Ascending aorta (tissue), 2 donors: ENCODE measurements around the gene LRRC38. TPM values are rescaled to one million over a fixed set of nuclear protein-coding genes. Genes with fewer than 3 reads are reported as not detected.

ENCODE experiments used
- DNase-seq, 2 donors: peaks; one replicate each; pipeline ENCODE4 v3.0.0-alpha.2; 2019; ENCODE audit warnings: low spot score in 2 of 2
- H3K27ac ChIP-seq, 2 donors: fragments of 200-600 bp; sonication (generic); one replicate each; pipeline ENCODE4 v1.5.1; 2016 to 2017; ENCODE audit warnings: mild to moderate bottlenecking in 1 of 2
- H3K27me3 ChIP-seq: fragments of 200-600 bp; sonication (generic); one replicate; pipeline ENCODE4 v1.5.1; 2017
- H3K36me3 ChIP-seq, 2 donors: fragments of 200-600 bp; sonication (generic); one replicate each; pipeline ENCODE4 v1.5.1; 2016
- H3K4me1 ChIP-seq, 2 donors: fragments of 200-600 bp; sonication (generic); one replicate each; pipeline ENCODE4 v1.5.1; 2016 to 2017; ENCODE audit warnings: mild to moderate bottlenecking in 1 of 2
- H3K4me3 ChIP-seq, 2 donors: fragments of 200-600 bp; sonication (generic); one replicate each; pipeline ENCODE4 v1.5.1; 2016 to 2017; ENCODE audit warnings: mild to moderate bottlenecking in 1 of 2
- H3K9me3 ChIP-seq, 2 donors: fragments of 200-600 bp; sonication (generic); one replicate each; pipeline ENCODE4 v1.5.1; 2016
- CTCF ChIP-seq, 3 experiments: fragments of 200-600 bp in 2 of 3; fragments of 450-650 bp in 1 of 3; sonication (generic) in 2 of 3; IDR thresholded peaks; one replicate each; pipeline ENCODE4 v1.5.1; 2016 to 2019; ENCODE audit warnings: antibody characterized with exemption in 3 of 3, mild to moderate bottlenecking in 1 of 3, moderate library complexity in 1 of 3
- intact Hi-C: fragments of 100-400 bp; cut with DNase I; formaldehyde crosslinking; loops from one replicate; pipeline ENCODE4 v1.15.1; 2023
- total RNA-seq: library from RNA; depleted of rRNA; stranded (reverse); fragments of >200 nt; gene quantifications from one replicate; pipeline ENCODE4 v1.1.0, GENCODE V29; 2016

LRRC38 gene
- total RNA-seq, 1 donor from 2014 or later = not detected

GRCh38 chr1:13495186-13495585 lies 18.6 kb downstream of the LRRC38 start:
- Histone ChIP-seq H3K27me3 (no peaks in the 10 kb centered on the region), H3K4me3 (no peak overlapping the region), H3K36me3 (no peaks in the 10 kb centered on the region), H3K27ac (no peak overlapping the region), H3K9me3 (no peaks in the 10 kb centered on the region), H3K4me1 (no peaks in the 10 kb centered on the region)
- TF ChIP-seq CTCF (IDR thresholded peaks at IDR 0.05) = no peak
- no peak for DNase-seq
- intact Hi-C loops = no loop called here

- no peaks in the 10 kb centered on the region for H3K27me3 ChIP-seq
- no peaks in the 10 kb centered on the region for H3K36me3 ChIP-seq
- H3K4me3 ChIP-seq = no peak overlapping the region
- H3K4me1 ChIP-seq = no peaks in the 10 kb centered on the region
- H3K27ac ChIP-seq = no peak overlapping the region
- no peak for DNase-seq
- intact Hi-C loops = no loop called here
- TF ChIP-seq CTCF (IDR thresholded peaks at IDR 0.05) = no peak
- no peaks in the 10 kb centered on the region for H3K9me3 ChIP-seq
Measured at GRCh38 chr1:13494712-13495111, 19.1 kb downstream of the LRRC38 start.

- Histone ChIP-seq H3K27me3 (no peaks in the 10 kb centered on the region), H3K9me3 (no peaks in the 10 kb centered on the region), H3K27ac (no peak overlapping the region), H3K4me3 (no peak overlapping the region), H3K36me3 (no peaks in the 10 kb centered on the region), H3K4me1 (no peaks in the 10 kb centered on the region)
- intact Hi-C loops = no loop called here
- no peak for DNase-seq
- TF ChIP-seq CTCF (IDR thresholded peaks at IDR 0.05) = no peak
Measured at GRCh38 chr1:13494025-13494424, 19.8 kb downstream of the LRRC38 start.

GRCh38 chr1:13492711-13493110 lies 21.1 kb downstream of the LRRC38 start:
- Histone ChIP-seq H3K27me3 (no peaks in the 10 kb centered on the region), H3K4me3 (no peak overlapping the region), H3K9me3 (no peaks in the 10 kb centered on the region), H3K36me3 (no peaks in the 10 kb centered on the region), H3K27ac (no peak overlapping the region), H3K4me1 (no peaks in the 10 kb centered on the region)
- DNase-seq = no peak
- TF ChIP-seq CTCF (IDR thresholded peaks at IDR 0.05) = no peak
- intact Hi-C loops = no loop called here

- no peak overlapping the region for H3K27ac ChIP-seq
Measured at GRCh38 chr1:13487957-13488356, 25.8 kb downstream of the LRRC38 start.

More at GRCh38 chr1:13487957-13488356, 25.8 kb downstream of the LRRC38 start:
- no peaks in the 10 kb centered on the region for H3K9me3 ChIP-seq
- no peaks in the 10 kb centered on the region for H3K27me3 ChIP-seq
- no peak overlapping the region for H3K4me3 ChIP-seq
- no peaks in the 10 kb centered on the region for H3K36me3 ChIP-seq
- DNase-seq = no peak
- H3K4me1 ChIP-seq = no peaks in the 10 kb centered on the region
- intact Hi-C loops = no loop called here
- no peak for TF ChIP-seq CTCF (IDR thresholded peaks at IDR 0.05)
